Rectal smooth muscle tissue (tissue), 1 donor: ENCODE measurements around the gene FJX1.
"Not testable (repeated sequence)": the region's sequence is repeated elsewhere in the genome, so short reads cannot be mapped to it uniquely, and the experiment has no call there.

Source experiments
- H3K27ac ChIP-seq: one replicate; pipeline ENCODE4 v1.7.0; 2013; ENCODE audit warnings: low read depth, low read length, inconsistent platforms
- H3K27me3 ChIP-seq: one replicate; pipeline ENCODE4 v1.7.0; 2013; ENCODE audit warnings: low read length; ENCODE audit not compliant: control insufficient read depth, insufficient read depth
- H3K36me3 ChIP-seq: one replicate; pipeline ENCODE4 v1.7.0; 2013; ENCODE audit warnings: low read length; ENCODE audit not compliant: control insufficient read depth, insufficient read depth
- H3K4me1 ChIP-seq: one replicate; pipeline ENCODE4 v1.7.0; 2013; ENCODE audit warnings: low read length; ENCODE audit not compliant: control insufficient read depth, insufficient read depth
- H3K4me3 ChIP-seq: one replicate; pipeline ENCODE4 v1.7.0; 2013; ENCODE audit warnings: low read length
- H3K9ac ChIP-seq: one replicate; pipeline ENCODE4 v1.7.0; 2013; ENCODE audit warnings: low read length

FJX1 gene

GRCh38 chr11:35662649-35663407 lies 44.6 kb downstream of the FJX1 start, which contains the start of gene TRIM44:
TSS of gene TRIM44 (plus strand) at chr11:35662775. CDS start at chr11:35663112, 337 bp downstream.
- H3K27me3 ChIP-seq = no peaks in the 10 kb centered on the region
- peak within 1 kb of the TSS; percentile 89 for H3K27ac ChIP-seq
- peak within 1 kb of the TSS; percentile 99 for H3K4me3 ChIP-seq
- peaks cover 6% of the 10 kb centered on the region for H3K4me1 ChIP-seq
- H3K36me3 ChIP-seq = no peaks in the 10 kb centered on the region
- H3K9ac ChIP-seq = peak within 1 kb of the TSS; percentile 88

DNA sequence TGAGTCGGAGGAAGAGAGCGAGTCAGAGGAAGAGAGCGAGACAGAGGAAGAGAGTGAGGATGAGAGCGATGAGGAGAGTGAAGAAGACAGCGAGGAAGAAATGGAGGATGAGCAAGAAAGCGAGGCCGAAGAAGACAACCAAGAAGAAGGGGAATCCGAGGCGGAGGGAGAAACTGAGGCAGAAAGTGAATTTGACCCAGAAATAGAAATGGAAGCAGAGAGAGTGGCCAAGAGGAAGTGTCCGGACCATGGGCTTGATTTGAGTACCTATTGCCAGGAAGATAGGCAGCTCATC lies 45.1 kb downstream of the FJX1 start:
- Histone ChIP-seq H3K27me3 (no peaks in the 10 kb centered on the region), H3K4me1 (peaks cover 6% of the 10 kb centered on the region), H3K36me3 (no peaks in the 10 kb centered on the region), H3K4me3 (peak overlapping the region; percentile 99), H3K27ac (peak overlapping the region; percentile 89), H3K9ac (no peak overlapping the region)

GRCh38 chr11:35664977-35665441 lies 46.7 kb downstream of the FJX1 start:
- Histone ChIP-seq H3K4me1 (peaks cover 6% of the 10 kb centered on the region), H3K9ac (no peak overlapping the region), H3K4me3 (no peak overlapping the region), H3K27ac (no peak overlapping the region), H3K36me3 (no peaks in the 10 kb centered on the region), H3K27me3 (no peaks in the 10 kb centered on the region)

- Histone ChIP-seq H3K27ac (no peak overlapping the region), H3K4me1 (peaks cover 9% of the 10 kb centered on the region), H3K36me3 (no peaks in the 10 kb centered on the region), H3K4me3 (no peak overlapping the region), H3K9ac (no peak overlapping the region), H3K27me3 (no peaks in the 10 kb centered on the region)
These were observed 49.0 kb downstream of the FJX1 start for GRCh38 chr11:35667257-35667656.

DNA sequence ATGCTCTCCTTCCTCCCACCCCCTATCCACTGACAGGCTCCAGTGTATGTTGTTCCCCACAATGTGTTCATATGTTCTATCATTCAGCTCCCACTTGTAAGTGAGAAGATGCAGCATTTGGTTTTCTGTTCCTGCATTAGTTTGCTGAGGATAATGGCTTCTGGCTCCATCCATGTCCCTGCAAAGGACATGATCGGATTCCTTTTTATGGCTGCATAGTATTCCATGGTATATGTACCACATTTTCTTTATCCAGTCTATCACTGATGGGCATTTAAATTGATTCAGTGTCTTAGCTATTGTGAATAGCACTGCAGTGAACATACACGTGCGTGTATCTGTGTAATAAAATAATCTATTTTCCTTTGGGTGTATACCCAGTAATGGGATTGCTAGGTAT lies 50.1 kb downstream of the FJX1 start:
- H3K4me3 ChIP-seq, H3K4me1 ChIP-seq, H3K9ac ChIP-seq: not testable (repeated sequence)

More for the DNA sequence above, 50.1 kb downstream of the FJX1 start:
- H3K27me3 ChIP-seq, H3K36me3 ChIP-seq, H3K27ac ChIP-seq: not testable (repeated sequence)
